Panc1 (cell line): Measurements from ENCODE around the gene ORMDL2. TPM values are rescaled to one million over a fixed set of nuclear protein-coding genes. Genes with fewer than 3 reads are reported as not detected.
"Not testable (repeated sequence)": the region's sequence is repeated elsewhere in the genome, so short reads cannot be mapped to it uniquely, and the experiment has no call there.

Experiments
- ATAC-seq: fragments of 200-7000 bp; cut with Tn5 transposase; 2 replicates; pipeline ENCODE4 v1.9.1; 2020; ENCODE audit warnings: mild to moderate bottlenecking, moderate library complexity
- BruUV-seq: library from RNA; stranded (reverse); fragments of 400-500 nt; replicated peaks from 2 replicates; lab custom pipeline; 2021; lab: Mats Ljungman, UMichigan
- CTCF ChIA-PET: fragments of 300-600 bp; sonication (Branson Sonifier 250); formaldehyde crosslinking; loops from one replicate; lab custom pipeline; 2022; ENCODE audit warnings: antibody characterized with exemption; lab: Charles Lee
- POLR2A ChIA-PET: fragments of 300-600 bp; sonication (Branson Sonifier 250); formaldehyde crosslinking; loops from one replicate; lab custom pipeline; 2022; ENCODE audit warnings: antibody characterized with exemption; lab: Charles Lee
- DNase-seq: peaks from one replicate; pipeline ENCODE4 v3.0.0-alpha.2; 2010; ENCODE audit warnings: low read depth, low spot score
- H3K27ac ChIP-seq: 2 replicates; pipeline ENCODE4 v1.5.1; 2011; ENCODE audit warnings: mild to moderate bottlenecking, low read length, inconsistent platforms
- H3K27me3 ChIP-seq: fragments of 200-500 bp; sonication (Bioruptor generic); 2 replicates; pipeline ENCODE4 v1.6.0; 2014; ENCODE audit warnings: low read length, inconsistent platforms; ENCODE audit not compliant: control insufficient read depth, insufficient read depth
- H3K36me3 ChIP-seq: fragments of 200-500 bp; sonication (Bioruptor generic); 2 replicates; pipeline ENCODE4 v1.5.1; 2014; ENCODE audit warnings: inconsistent platforms, mild to moderate bottlenecking, low read length, moderate library complexity; ENCODE audit not compliant: control insufficient read depth, insufficient read depth
- H3K4me1 ChIP-seq: 2 replicates; pipeline ENCODE4 v1.5.1; 2011; ENCODE audit warnings: inconsistent platforms, mild to moderate bottlenecking, low read length, moderate library complexity; ENCODE audit not compliant: control insufficient read depth, insufficient read depth
- H3K4me3 ChIP-seq, 2 experiments: 2 replicates each; pipeline ENCODE4 v1.5.1; 2011 to 2012; ENCODE audit warnings: low read depth in 2 of 2, low read length in 2 of 2, mild to moderate bottlenecking in 2 of 2, inconsistent platforms in 1 of 2, moderate library complexity in 1 of 2
- H3K9me3 ChIP-seq: fragments of 200-500 bp; sonication (Bioruptor generic); 2 replicates; pipeline ENCODE4 v1.5.1; 2014; ENCODE audit warnings: low read depth, mild to moderate bottlenecking, inconsistent platforms, low read length, moderate library complexity; ENCODE audit not compliant: control insufficient read depth, insufficient read depth
- POLR2AphosphoS5 ChIP-seq: IDR thresholded peaks from 2 replicates; pipeline ENCODE4 v1.6.1; 2012; ENCODE audit warnings: mild to moderate bottlenecking, low read depth, low read length, moderate library complexity
- SIN3A ChIP-seq: IDR thresholded peaks from 2 replicates; pipeline ENCODE4 v1.6.1; 2012; ENCODE audit warnings: low read depth, mild to moderate bottlenecking, low read length, moderate library complexity, borderline replicate concordance; ENCODE audit not compliant: insufficient read depth
- TCF7L2 ChIP-seq: IDR thresholded peaks from 2 replicates; pipeline ENCODE4 v1.6.1; 2011; ENCODE audit warnings: mild to moderate bottlenecking, low read depth, low read length, inconsistent platforms
- in situ Hi-C: cut with HindIII; loops from 2 replicates; pipeline ENCODE4 v1.10.0; 2016; ENCODE audit warnings: low sequenced_read_pairs, low pct_unique_long_range_greater_than_20kb
- intact Hi-C: fragments of 100-400 bp; cut with micrococcal nuclease; formaldehyde crosslinking; loops from one replicate; pipeline ENCODE4 v1.10.0; 2022; ENCODE audit not compliant: unreplicated experiment
- total RNA-seq: library from RNA; stranded (reverse); gene quantifications from one replicate; pipeline ENCODE4 v1.2.1, GENCODE V29; 2021; ENCODE audit not compliant: unreplicated experiment
- TF ChIP-seq, protein P1 (sequence below), 2 experiments: IDR thresholded peaks; 2 replicates each; pipeline ENCODE4 v1.6.1; 2011 to 2012; ENCODE audit warnings: low read depth in 2 of 2, control low read depth in 1 of 2, low read length in 1 of 2, mild to moderate bottlenecking in 1 of 2, moderate library complexity in 1 of 2; ENCODE audit not compliant: insufficient read depth in 1 of 2
- TF ChIP-seq, protein P2 (sequence below): fragments of 450-650 bp; IDR thresholded peaks from 2 replicates; pipeline ENCODE4 v1.5.1; 2017; ENCODE audit warnings: mild to moderate bottlenecking

ORMDL2 gene
- total RNA-seq, 1 experiment from 2014 or later = 59.6 TPM

DNA sequence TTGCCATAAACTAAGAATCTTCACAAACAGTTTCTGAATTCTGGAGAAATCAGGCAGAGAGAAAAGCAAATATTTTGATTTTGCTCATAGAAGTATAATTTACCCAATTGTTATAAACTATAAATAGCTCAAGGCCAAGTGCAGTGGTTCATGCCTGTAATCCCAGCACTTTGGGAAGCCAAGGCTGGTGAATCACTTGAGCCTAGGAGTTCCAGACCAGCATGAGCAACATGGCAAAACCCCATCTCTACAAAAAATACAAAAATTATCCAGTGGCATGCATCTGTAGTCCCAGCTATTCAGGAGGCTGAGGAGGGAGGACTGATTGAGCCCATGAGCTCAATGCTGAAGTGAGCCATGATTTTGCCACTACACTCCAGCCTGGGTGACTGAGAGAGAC, 44.4 kb downstream of the ORMDL2 start:
- Histone ChIP-seq H3K4me1 (no peaks in the 10 kb centered on the region), H3K27me3 (no peaks in the 10 kb centered on the region), H3K9me3 (peaks cover 7% of the 10 kb centered on the region; the same call in 1 of the 2 replicates), H3K36me3 (no peaks in the 10 kb centered on the region), H3K27ac (no peak overlapping the region), H3K4me3 (no peak overlapping the region)
- ATAC-seq (no peak), DNase-seq (no peak)
- no TSS peak for BruUV-seq
- ChIA-PET CTCF (interaction anchor here (0.6 kb wide), 1 partner anchor 86 kb away, joined by 4 read pairs; no protein-coding TSS in a partner anchor), POLR2A (no interaction called here)
- intact Hi-C loops (no loop called here), in situ Hi-C loops (no loop called here)
- TF ChIP-seq SIN3A = no peak
- TF ChIP-seq TCF7L2 = no peak
- TF ChIP-seq POLR2AphosphoS5 = no peak
- TF ChIP-seq, protein P1, sequence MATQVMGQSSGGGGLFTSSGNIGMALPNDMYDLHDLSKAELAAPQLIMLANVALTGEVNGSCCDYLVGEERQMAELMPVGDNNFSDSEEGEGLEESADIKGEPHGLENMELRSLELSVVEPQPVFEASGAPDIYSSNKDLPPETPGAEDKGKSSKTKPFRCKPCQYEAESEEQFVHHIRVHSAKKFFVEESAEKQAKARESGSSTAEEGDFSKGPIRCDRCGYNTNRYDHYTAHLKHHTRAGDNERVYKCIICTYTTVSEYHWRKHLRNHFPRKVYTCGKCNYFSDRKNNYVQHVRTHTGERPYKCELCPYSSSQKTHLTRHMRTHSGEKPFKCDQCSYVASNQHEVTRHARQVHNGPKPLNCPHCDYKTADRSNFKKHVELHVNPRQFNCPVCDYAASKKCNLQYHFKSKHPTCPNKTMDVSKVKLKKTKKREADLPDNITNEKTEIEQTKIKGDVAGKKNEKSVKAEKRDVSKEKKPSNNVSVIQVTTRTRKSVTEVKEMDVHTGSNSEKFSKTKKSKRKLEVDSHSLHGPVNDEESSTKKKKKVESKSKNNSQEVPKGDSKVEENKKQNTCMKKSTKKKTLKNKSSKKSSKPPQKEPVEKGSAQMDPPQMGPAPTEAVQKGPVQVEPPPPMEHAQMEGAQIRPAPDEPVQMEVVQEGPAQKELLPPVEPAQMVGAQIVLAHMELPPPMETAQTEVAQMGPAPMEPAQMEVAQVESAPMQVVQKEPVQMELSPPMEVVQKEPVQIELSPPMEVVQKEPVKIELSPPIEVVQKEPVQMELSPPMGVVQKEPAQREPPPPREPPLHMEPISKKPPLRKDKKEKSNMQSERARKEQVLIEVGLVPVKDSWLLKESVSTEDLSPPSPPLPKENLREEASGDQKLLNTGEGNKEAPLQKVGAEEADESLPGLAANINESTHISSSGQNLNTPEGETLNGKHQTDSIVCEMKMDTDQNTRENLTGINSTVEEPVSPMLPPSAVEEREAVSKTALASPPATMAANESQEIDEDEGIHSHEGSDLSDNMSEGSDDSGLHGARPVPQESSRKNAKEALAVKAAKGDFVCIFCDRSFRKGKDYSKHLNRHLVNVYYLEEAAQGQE (IDR thresholded peaks at IDR 0.05; ENCODE audit: insufficient read depth in 1 of 2, low read depth in 2 of 2, low read length in 1 of 2) = no peak

DNA sequence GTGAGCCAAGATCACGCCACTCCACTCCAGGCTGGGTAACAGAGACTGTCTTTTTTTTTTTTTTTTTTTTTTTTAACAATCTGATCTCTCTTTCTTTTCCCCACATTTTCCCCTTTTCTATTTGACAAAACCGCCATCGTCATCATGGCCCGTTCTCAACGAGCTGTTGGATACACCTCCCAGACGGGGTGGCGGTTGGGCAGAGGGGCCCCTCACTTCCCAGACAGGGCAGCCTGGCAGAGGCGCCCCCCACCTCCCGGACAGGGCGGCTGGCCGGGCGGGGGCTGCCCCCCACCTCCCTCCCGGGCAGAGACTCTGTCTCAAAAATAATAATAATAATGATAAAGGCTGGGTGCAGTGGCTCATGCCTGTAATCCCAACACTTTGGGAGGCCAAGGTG, 45.1 kb downstream of the ORMDL2 start:
- intact Hi-C loops, DNase-seq, H3K27ac ChIP-seq, BruUV-seq, CTCF ChIA-PET, H3K36me3 ChIP-seq, H3K4me1 ChIP-seq, H3K27me3 ChIP-seq, POLR2A ChIA-PET, ATAC-seq, H3K9me3 ChIP-seq, in situ Hi-C loops, H3K4me3 ChIP-seq: not testable (repeated sequence)

DNA sequence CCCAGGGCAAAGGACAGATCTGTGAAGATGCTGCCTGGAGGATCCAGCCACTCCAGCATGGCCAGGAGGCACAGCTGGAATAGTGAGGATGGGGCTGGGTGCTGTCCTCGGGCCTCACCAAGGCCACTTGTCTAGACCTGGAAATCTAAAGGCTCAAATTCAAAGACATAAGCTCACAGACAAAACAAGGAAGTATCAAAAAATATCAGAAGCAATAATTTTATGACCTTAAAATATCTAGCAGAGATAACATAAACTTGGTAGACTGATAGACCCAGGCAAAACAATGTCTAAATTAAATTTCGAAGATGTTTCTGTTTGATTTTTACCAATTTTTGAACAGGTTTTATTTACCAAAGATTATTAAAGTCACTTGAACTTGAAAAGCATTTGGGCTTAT, 47.5 kb downstream of the ORMDL2 start:
- ChIA-PET CTCF (interaction anchor here (0.7 kb wide), 1 partner anchor 230 kb away, joined by 4 read pairs; no protein-coding TSS in a partner anchor), POLR2A (interaction anchor here (0.6 kb wide), 2 partner anchors 23 to 25 kb away, joined by 3 read pairs; no protein-coding TSS in a partner anchor)
- no peak overlapping the region for H3K4me3 ChIP-seq
- no peaks in the 10 kb centered on the region for H3K27me3 ChIP-seq
- no peaks in the 10 kb centered on the region for H3K4me1 ChIP-seq
- TF ChIP-seq TCF7L2 (no peak), SIN3A (no peak), POLR2AphosphoS5 (no peak)
- TF ChIP-seq, protein P1 (IDR thresholded peaks at IDR 0.05; ENCODE audit: insufficient read depth in 1 of 2, low read depth in 2 of 2, low read length in 1 of 2) = no peak
- TF ChIP-seq, protein P2, sequence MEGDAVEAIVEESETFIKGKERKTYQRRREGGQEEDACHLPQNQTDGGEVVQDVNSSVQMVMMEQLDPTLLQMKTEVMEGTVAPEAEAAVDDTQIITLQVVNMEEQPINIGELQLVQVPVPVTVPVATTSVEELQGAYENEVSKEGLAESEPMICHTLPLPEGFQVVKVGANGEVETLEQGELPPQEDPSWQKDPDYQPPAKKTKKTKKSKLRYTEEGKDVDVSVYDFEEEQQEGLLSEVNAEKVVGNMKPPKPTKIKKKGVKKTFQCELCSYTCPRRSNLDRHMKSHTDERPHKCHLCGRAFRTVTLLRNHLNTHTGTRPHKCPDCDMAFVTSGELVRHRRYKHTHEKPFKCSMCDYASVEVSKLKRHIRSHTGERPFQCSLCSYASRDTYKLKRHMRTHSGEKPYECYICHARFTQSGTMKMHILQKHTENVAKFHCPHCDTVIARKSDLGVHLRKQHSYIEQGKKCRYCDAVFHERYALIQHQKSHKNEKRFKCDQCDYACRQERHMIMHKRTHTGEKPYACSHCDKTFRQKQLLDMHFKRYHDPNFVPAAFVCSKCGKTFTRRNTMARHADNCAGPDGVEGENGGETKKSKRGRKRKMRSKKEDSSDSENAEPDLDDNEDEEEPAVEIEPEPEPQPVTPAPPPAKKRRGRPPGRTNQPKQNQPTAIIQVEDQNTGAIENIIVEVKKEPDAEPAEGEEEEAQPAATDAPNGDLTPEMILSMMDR = no peak
- H3K27ac ChIP-seq = no peak overlapping the region
- BruUV-seq = no TSS peak
- ATAC-seq (no peak), DNase-seq (no peak)
- intact Hi-C loops (no loop called here), in situ Hi-C loops (no loop called here)
- H3K9me3 ChIP-seq = peaks cover 7% of the 10 kb centered on the region; the same call in 1 of the 2 replicates
- no peaks in the 10 kb centered on the region for H3K36me3 ChIP-seq

DNA sequence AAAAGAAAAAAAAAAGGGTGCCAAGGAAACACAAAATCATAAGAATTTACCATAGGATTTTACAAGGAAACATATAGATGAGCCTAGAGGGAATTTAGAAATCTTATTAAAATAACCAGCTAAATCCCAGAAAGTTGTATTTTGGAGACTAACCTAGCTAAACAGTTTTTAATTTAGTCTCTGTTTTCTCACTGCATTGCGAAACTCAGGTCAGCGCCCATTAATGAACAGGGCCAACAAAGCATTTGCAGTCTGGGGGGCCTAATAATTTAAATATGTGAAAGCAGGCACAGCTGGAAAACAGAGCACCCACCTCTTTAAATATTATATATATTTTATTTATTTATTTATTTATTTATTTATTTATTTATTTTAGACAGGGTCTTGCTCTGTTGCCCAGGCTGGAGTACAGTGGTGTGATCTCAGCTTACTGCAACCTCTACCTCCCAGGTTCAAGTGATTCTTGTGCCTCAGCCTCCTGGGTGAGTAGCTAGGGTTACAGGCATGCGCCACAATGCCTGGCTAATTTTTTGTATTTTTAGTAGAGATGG, 48.7 kb downstream of the ORMDL2 start:
- intact Hi-C loops, in situ Hi-C loops: not testable (repeated sequence)

More for the DNA sequence above, 48.7 kb downstream of the ORMDL2 start:
- ATAC-seq, BruUV-seq, H3K27ac ChIP-seq, H3K27me3 ChIP-seq, H3K4me1 ChIP-seq, DNase-seq, H3K4me3 ChIP-seq, CTCF ChIA-PET, H3K36me3 ChIP-seq, H3K9me3 ChIP-seq, POLR2A ChIA-PET: not testable (repeated sequence)
